ENCODE data around the gene ACSL6. TPM values are rescaled to one million over a fixed set of nuclear protein-coding genes. Genes with fewer than 3 reads are reported as not detected.
"Not testable (repeated sequence)": the region's sequence is repeated elsewhere in the genome, so short reads cannot be mapped to it uniquely, and the experiment has no call there.

The ACSL6 gene
- total RNA-seq, 1 donor from 2014 or later: not detected

GRCh38 chr5:131950706-131951105 is 60.8 kb downstream of the ACSL6 start:
- DNase-seq (ENCODE audit: extremely low read depth, low read depth, low spot score): no peak

GRCh38 chr5:131947445-131947844 is 64.0 kb downstream of the ACSL6 start:
- no peak for DNase-seq (ENCODE audit: extremely low read depth, low read depth, low spot score)

- no peak for DNase-seq (ENCODE audit: extremely low read depth, low read depth, low spot score)
These were observed 65.8 kb downstream of the ACSL6 start, which contains the start of gene MEIKIN for GRCh38 chr5:131945551-131946168. Gene MEIKIN (minus strand): TSS chr5:131945663. CDS start chr5:131945505, 158 bp downstream.

GRCh38 chr5:131944702-131945550 is 66.5 kb downstream of the ACSL6 start:
- DNase-seq (ENCODE audit: extremely low read depth, low read depth, low spot score): no peak

- no peak for DNase-seq (ENCODE audit: extremely low read depth, low read depth, low spot score)
These were observed 67.5 kb downstream of the ACSL6 start for GRCh38 chr5:131943916-131944315.

- DNase-seq (ENCODE audit: extremely low read depth, low read depth, low spot score): no peak
These were observed 69.4 kb downstream of the ACSL6 start for GRCh38 chr5:131942016-131942415.

- DNase-seq (ENCODE audit: extremely low read depth, low read depth, low spot score): no peak
These were observed 71.6 kb downstream of the ACSL6 start for GRCh38 chr5:131939690-131940345.

- no peak for DNase-seq (ENCODE audit: extremely low read depth, low read depth, low spot score)
These were observed 79.2 kb downstream of the ACSL6 start for GRCh38 chr5:131932235-131932634.

GRCh38 chr5:131928957-131929356 is 82.5 kb downstream of the ACSL6 start:
- DNase-seq (ENCODE audit: extremely low read depth, low read depth, low spot score): no peak

GRCh38 chr5:131926168-131926567 is 85.3 kb downstream of the ACSL6 start:
- DNase-seq (ENCODE audit: extremely low read depth, low read depth, low spot score): no peak

GRCh38 chr5:131916481-131916880 is 95.0 kb downstream of the ACSL6 start:
- DNase-seq (ENCODE audit: extremely low read depth, low read depth, low spot score): no peak

GRCh38 chr5:131914472-131914871 is 97.0 kb downstream of the ACSL6 start:
- DNase-seq (ENCODE audit: extremely low read depth, low read depth, low spot score): no peak

- DNase-seq (ENCODE audit: extremely low read depth, low read depth, low spot score): no peak
These were observed 97.9 kb downstream of the ACSL6 start for GRCh38 chr5:131913603-131914002.

GRCh38 chr5:131906668-131907067 is 104.8 kb downstream of the ACSL6 start:
- no peak for DNase-seq (ENCODE audit: extremely low read depth, low read depth, low spot score)

- DNase-seq (ENCODE audit: extremely low read depth, low read depth, low spot score): not testable (repeated sequence)
These were observed 109.2 kb downstream of the ACSL6 start for GRCh38 chr5:131902266-131902665.

Other genes starting within 250 kb of the ACSL6 start
- 26.4 and 29.0 TPM in 2 replicates for gene FNIP1, start 214.6 kb downstream of the ACSL6 start, total RNA-seq
- gene MEIKIN, start 66.0 kb downstream of the ACSL6 start, total RNA-seq: not detected in 2 replicates
- gene IL3, start 49.0 kb upstream of the ACSL6 start, total RNA-seq: not detected in 2 replicates
- gene CSF2, start 62.1 kb upstream of the ACSL6 start, total RNA-seq: 9.5 and 31.6 TPM in 2 replicates
- gene P4HA2, start 216.2 kb upstream of the ACSL6 start, total RNA-seq: 109 and 151 TPM in 2 replicates
- gene PDLIM4, start 246.0 kb upstream of the ACSL6 start, total RNA-seq: 88.4 and 118 TPM in 2 replicates